CD8-positive, alpha-beta memory T cell (primary cell): ENCODE data around the gene CMTM7. TPM values are rescaled to one million over a fixed set of nuclear protein-coding genes. Genes with fewer than 3 reads are reported as not detected.
"Not testable (repeated sequence)": the region's sequence is repeated elsewhere in the genome, so short reads cannot be mapped to it uniquely, and the experiment has no call there.

ENCODE experiments used
- CTCF ChIA-PET: fragments of 350-600 bp; sonication (Branson Sonifier 250); formaldehyde crosslinking; loops from one replicate; lab custom pipeline; 2021; ENCODE audit warnings: antibody characterized with exemption; lab: Charles Lee
- POLR2A ChIA-PET: fragments of 350-600 bp; sonication (Branson Sonifier 250); formaldehyde crosslinking; loops from one replicate; lab custom pipeline; 2021; ENCODE audit warnings: antibody characterized with exemption; lab: Charles Lee
- DNase-seq, 5 donors: peaks; one replicate each; pipeline versions ENCODE4 v3.0.0 to v3.0.0-alpha.2; 2020 to 2022; ENCODE audit warnings: mixed read lengths in 1 of 5
- H3K27ac ChIP-seq: one replicate; pipeline ENCODE4 v1.7.0; 2013; ENCODE audit warnings: low read depth, mild to moderate bottlenecking, low read length, moderate library complexity
- H3K27me3 ChIP-seq: 2 replicates; pipeline ENCODE4 v1.7.0; 2013; ENCODE audit warnings: low read length, mild to moderate bottlenecking; ENCODE audit not compliant: insufficient read depth, poor library complexity, severe bottlenecking
- H3K36me3 ChIP-seq: 2 replicates; pipeline ENCODE4 v1.7.0; 2013; ENCODE audit warnings: mild to moderate bottlenecking, low read length, moderate library complexity; ENCODE audit not compliant: insufficient read depth
- H3K4me1 ChIP-seq: 2 replicates; pipeline ENCODE4 v1.7.0; 2013; ENCODE audit warnings: mild to moderate bottlenecking, low read length, moderate library complexity; ENCODE audit not compliant: insufficient read depth
- H3K4me3 ChIP-seq: 2 replicates; pipeline ENCODE4 v1.7.0; 2013; ENCODE audit warnings: mild to moderate bottlenecking, low read length
- H3K9me3 ChIP-seq: 2 replicates; pipeline ENCODE4 v1.7.0; 2013; ENCODE audit warnings: mild to moderate bottlenecking, low read length
- H3K27ac Mint-ChIP-seq, 8 donors: one replicate each; pipeline ENCODE4 v1.8.0; 2020 to 2021; ENCODE audit warnings: mixed read lengths in 8 of 8, mild to moderate bottlenecking in 6 of 8, inconsistent platforms in 3 of 8, moderate library complexity in 3 of 8
- H3K27me3 Mint-ChIP-seq, 2 donors: one replicate each; pipeline ENCODE4 v1.8.0; 2020 to 2021; ENCODE audit warnings: mixed read lengths in 2 of 2, mild to moderate bottlenecking in 1 of 2, moderate library complexity in 1 of 2
- H3K36me3 Mint-ChIP-seq, 3 donors: one replicate each; pipeline ENCODE4 v1.8.0; 2020 to 2021; ENCODE audit warnings: mixed read lengths in 3 of 3, inconsistent platforms in 1 of 3, mild to moderate bottlenecking in 1 of 3
- H3K4me1 Mint-ChIP-seq, 3 donors: one replicate each; pipeline ENCODE4 v1.8.0; 2020 to 2021; ENCODE audit warnings: mixed read lengths in 3 of 3, inconsistent platforms in 1 of 3, mild to moderate bottlenecking in 1 of 3
- H3K4me3 Mint-ChIP-seq, 7 donors: one replicate each; pipeline ENCODE4 v1.8.0; 2020 to 2021; ENCODE audit warnings: mixed read lengths in 7 of 7, mild to moderate bottlenecking in 6 of 7, moderate library complexity in 4 of 7, inconsistent platforms in 2 of 7
- H3K9me3 Mint-ChIP-seq, 5 donors: one replicate each; pipeline ENCODE4 v1.8.0; 2020 to 2022; ENCODE audit warnings: mixed read lengths in 5 of 5, mild to moderate bottlenecking in 3 of 5, moderate library complexity in 2 of 5, inconsistent platforms in 1 of 5
- polyA plus RNA-seq: library from polyadenylated mRNA; unstranded; fragments of 300-500 nt; fragmentation: Illumina TruSeq; gene quantifications from one replicate; pipeline ENCODE4 v1.2.3, GENCODE V29; 2021
- total RNA-seq, 2 experiments: library from RNA; stranded (reverse); gene quantifications; one replicate each; pipeline ENCODE4 v1.2.3, GENCODE V29; 2021

Gene CMTM7
- total and polyA plus RNA-seq, 3 experiments from 2014 or later: 33.5 to 113 (median 39.4) TPM

GRCh38 chr3:32471246-32471645 lies 79.6 kb downstream of the CMTM7 start:
- Histone ChIP-seq H3K27ac (no peak overlapping the region), H3K36me3 (no peaks in the 10 kb centered on the region), H3K4me3 (no peak overlapping the region), H3K4me1 (peaks cover 18% of the 10 kb centered on the region), H3K9me3 (no peaks in the 10 kb centered on the region), H3K27me3 (no peaks in the 10 kb centered on the region)
- no peaks in the 10 kb centered on the region for H3K27me3 Mint-ChIP-seq
- H3K27ac Mint-ChIP-seq: peak overlapping the region in 5 of 8 donors; percentile 13 to 87 (median 61)
- DNase-seq: no peak
- no peaks in the 10 kb centered on the region for H3K9me3 Mint-ChIP-seq
- peaks cover 0 to 38% (median 5%) of the 10 kb centered on the region in 3 donors for H3K36me3 Mint-ChIP-seq
- ChIA-PET POLR2A (no interaction called here), CTCF (interaction anchor here (1.2 to 5.7 kb wide), 4 partner anchors 10 to 99 kb away, joined by 4 to 199 read pairs (median 20); no protein-coding TSS in a partner anchor)
- peaks cover 11 to 48% (median 30%) of the 10 kb centered on the region in 3 donors for H3K4me1 Mint-ChIP-seq
- H3K4me3 Mint-ChIP-seq: peak overlapping the region in 1 of 7 donors; percentile 30

GRCh38 chr3:32472151-32472550 lies 80.5 kb downstream of the CMTM7 start:
- H3K4me3 Mint-ChIP-seq, H3K27ac Mint-ChIP-seq, H3K9me3 Mint-ChIP-seq, H3K27me3 ChIP-seq, DNase-seq, H3K36me3 ChIP-seq, H3K27me3 Mint-ChIP-seq, H3K9me3 ChIP-seq, H3K4me3 ChIP-seq, H3K27ac ChIP-seq: not testable (repeated sequence)
- CTCF ChIA-PET: interaction anchor here (1.1 to 1.4 kb wide), 2 partner anchors 72 to 97 kb away, joined by 3 to 5 read pairs; no protein-coding TSS in a partner anchor
- POLR2A ChIA-PET: interaction anchor here (0.6 kb wide), 1 partner anchor 56 kb away, joined by 4 read pairs; no protein-coding TSS in a partner anchor
- H3K36me3 Mint-ChIP-seq: peaks cover 5 to 43% (median 10%) of the 10 kb centered on the region in 3 donors
- peaks cover 11 to 43% (median 23%) of the 10 kb centered on the region in 3 donors for H3K4me1 Mint-ChIP-seq
- peaks cover 18% of the 10 kb centered on the region for H3K4me1 ChIP-seq

GRCh38 chr3:32474201-32474600 lies 82.5 kb downstream of the CMTM7 start:
- no peak for DNase-seq
- no peaks in the 10 kb centered on the region for H3K27me3 Mint-ChIP-seq
- Histone ChIP-seq H3K27ac (no peak overlapping the region), H3K4me3 (no peak overlapping the region), H3K27me3 (no peaks in the 10 kb centered on the region), H3K4me1 (peaks cover 14% of the 10 kb centered on the region), H3K36me3 (no peaks in the 10 kb centered on the region), H3K9me3 (no peaks in the 10 kb centered on the region)
- no peak overlapping the region for H3K4me3 Mint-ChIP-seq
- H3K36me3 Mint-ChIP-seq: peaks cover 10 to 50% (median 17%) of the 10 kb centered on the region in 3 donors
- ChIA-PET CTCF (interaction anchor here (0.8 to 1.1 kb wide), 3 partner anchors 14 to 103 kb away, joined by 3 to 4 read pairs (median 3); no protein-coding TSS in a partner anchor), POLR2A (no interaction called here)
- peaks cover 8 to 35% (median 21%) of the 10 kb centered on the region in 3 donors for H3K4me1 Mint-ChIP-seq
- H3K27ac Mint-ChIP-seq: no peak overlapping the region
- no peaks in the 10 kb centered on the region for H3K9me3 Mint-ChIP-seq

- H3K27me3 Mint-ChIP-seq: no peaks in the 10 kb centered on the region
These were observed 89.0 kb downstream of the CMTM7 start for GRCh38 chr3:32480604-32481003.

GRCh38 chr3:32481791-32482631 lies 90.4 kb downstream of the CMTM7 start:
- H3K9me3 ChIP-seq: no peaks in the 10 kb centered on the region
- Mint-ChIP-seq H3K27me3 (no peaks in the 10 kb centered on the region), H3K36me3 (peaks cover 13 to 74% (median 38%) of the 10 kb centered on the region in 3 donors), H3K27ac (peak overlapping the region in 5 of 8 donors; percentile 9 to 45 (median 35)), H3K4me1 (peaks cover 15 to 44% (median 43%) of the 10 kb centered on the region in 3 donors), H3K4me3 (no peak overlapping the region), H3K9me3 (no peaks in the 10 kb centered on the region)
- no peaks in the 10 kb centered on the region for H3K4me1 ChIP-seq
- POLR2A ChIA-PET: no interaction called here
- CTCF ChIA-PET: no interaction called here
- H3K4me3 ChIP-seq: no peak overlapping the region
- DNase-seq: no peak
- H3K36me3 ChIP-seq: peaks cover 4% of the 10 kb centered on the region
- no peak overlapping the region for H3K27ac ChIP-seq
- no peaks in the 10 kb centered on the region for H3K27me3 ChIP-seq

More at GRCh38 chr3:32480604-32481003, 89.0 kb downstream of the CMTM7 start:
- no peak overlapping the region for H3K4me3 Mint-ChIP-seq
- peaks cover 18 to 44% (median 42%) of the 10 kb centered on the region in 3 donors for H3K4me1 Mint-ChIP-seq
- ChIA-PET CTCF (interaction anchor here (1.1 to 1.6 kb wide), 2 partner anchors 10 to 13 kb away, joined by 4 to 5 read pairs; no protein-coding TSS in a partner anchor), POLR2A (no interaction called here)
- no peak for DNase-seq
- no peak overlapping the region for H3K27ac ChIP-seq
- peaks cover 4% of the 10 kb centered on the region for H3K36me3 ChIP-seq
- no peaks in the 10 kb centered on the region for H3K4me1 ChIP-seq
- no peak overlapping the region for H3K27ac Mint-ChIP-seq
- H3K36me3 Mint-ChIP-seq: peaks cover 10 to 67% (median 41%) of the 10 kb centered on the region in 3 donors
- no peak overlapping the region for H3K4me3 ChIP-seq
- no peaks in the 10 kb centered on the region for H3K27me3 ChIP-seq
- H3K9me3 Mint-ChIP-seq: no peaks in the 10 kb centered on the region
- no peaks in the 10 kb centered on the region for H3K9me3 ChIP-seq

GRCh38 chr3:32482693-32483092 lies 91.0 kb downstream of the CMTM7 start:
- no peaks in the 10 kb centered on the region for H3K4me1 ChIP-seq
- no peak overlapping the region for H3K27ac ChIP-seq
- POLR2A ChIA-PET: no interaction called here
- H3K9me3 ChIP-seq: no peaks in the 10 kb centered on the region
- peaks cover 4% of the 10 kb centered on the region for H3K36me3 ChIP-seq
- H3K27ac Mint-ChIP-seq: peak overlapping the region in 1 of 8 donors; percentile 73
- CTCF ChIA-PET: no interaction called here
- peaks cover 13 to 43% (median 43%) of the 10 kb centered on the region in 3 donors for H3K4me1 Mint-ChIP-seq
- no peak for DNase-seq
- no peaks in the 10 kb centered on the region for H3K27me3 ChIP-seq
- no peaks in the 10 kb centered on the region for H3K27me3 Mint-ChIP-seq
- H3K36me3 Mint-ChIP-seq: peaks cover 10 to 77% (median 35%) of the 10 kb centered on the region in 3 donors
- no peaks in the 10 kb centered on the region for H3K9me3 Mint-ChIP-seq
- H3K4me3 Mint-ChIP-seq: no peak overlapping the region
- H3K4me3 ChIP-seq: no peak overlapping the region

- H3K9me3 ChIP-seq: no peaks in the 10 kb centered on the region
- H3K27ac ChIP-seq: no peak overlapping the region
- Mint-ChIP-seq H3K27me3 (no peaks in the 10 kb centered on the region), H3K27ac (peak overlapping the region in 3 of 8 donors; percentile 17 to 43 (median 33)), H3K4me3 (no peak overlapping the region), H3K4me1 (peaks cover 12 to 42% (median 36%) of the 10 kb centered on the region in 3 donors), H3K36me3 (peaks cover 6 to 78% (median 30%) of the 10 kb centered on the region in 3 donors), H3K9me3 (no peaks in the 10 kb centered on the region)
- ChIA-PET CTCF (no interaction called here), POLR2A (no interaction called here)
- no peaks in the 10 kb centered on the region for H3K27me3 ChIP-seq
- no peak overlapping the region for H3K4me3 ChIP-seq
- H3K4me1 ChIP-seq: no peaks in the 10 kb centered on the region
- H3K36me3 ChIP-seq: peaks cover 4% of the 10 kb centered on the region
- no peak for DNase-seq
These were observed 92.1 kb downstream of the CMTM7 start for GRCh38 chr3:32483772-32484171.
